H1 (cell line): ENCODE data around the gene CHD1. TPM values are rescaled to one million over a fixed set of nuclear protein-coding genes. Genes with fewer than 3 reads are reported as not detected.

Source experiments
- ATF3 ChIP-seq: IDR thresholded peaks from 2 replicates; pipeline ENCODE4 v1.6.1; 2011; ENCODE audit warnings: low read depth, mild to moderate bottlenecking, low read length; ENCODE audit not compliant: insufficient read depth
- BACH1 ChIP-seq: IDR thresholded peaks from 2 replicates; pipeline ENCODE4 v1.6.1; 2012; ENCODE audit warnings: low read length, improper control_type of control experiment
- CREB1 ChIP-seq: IDR thresholded peaks from 2 replicates; pipeline ENCODE4 v1.6.1; 2012; ENCODE audit warnings: inconsistent platforms
- GTF2F1 ChIP-seq: IDR thresholded peaks from 2 replicates; pipeline ENCODE4 v1.6.1; 2012; ENCODE audit warnings: low read depth, low read length, improper control_type of control experiment, borderline replicate concordance
- JUN ChIP-seq: IDR thresholded peaks from 2 replicates; pipeline ENCODE4 v1.6.1; 2011; ENCODE audit warnings: low read depth, mild to moderate bottlenecking, improper control_type of control experiment, low read length
- NRF1 ChIP-seq: IDR thresholded peaks from 2 replicates; pipeline ENCODE4 v1.6.1; 2011; ENCODE audit warnings: mild to moderate bottlenecking, low read depth, low read length, improper control_type of control experiment
- RBBP5 ChIP-seq: IDR thresholded peaks from 2 replicates; pipeline ENCODE4 v1.7.1; 2012; ENCODE audit warnings: low read depth, mild to moderate bottlenecking, inconsistent platforms, low read length, moderate library complexity, borderline replicate concordance
- SIX5 ChIP-seq: IDR thresholded peaks from 2 replicates; pipeline ENCODE4 v1.6.1; 2011; ENCODE audit warnings: mild to moderate bottlenecking, low read depth, low read length
- SRF ChIP-seq: IDR thresholded peaks from 2 replicates; pipeline ENCODE4 v1.6.1; 2011; ENCODE audit warnings: mild to moderate bottlenecking, low read depth, low read length, moderate library complexity
- SUZ12 ChIP-seq: fragments of 200-600 bp; sonication (generic); IDR thresholded peaks from 2 replicates; pipeline ENCODE4 v1.6.1; 2012; ENCODE audit warnings: mild to moderate bottlenecking, inconsistent platforms, low read length, moderate library complexity, mixed read lengths
- TAF7 ChIP-seq: optimal IDR thresholded peaks from 2 replicates; pipeline ENCODE3; 2011; ENCODE audit warnings: low read depth, mild to moderate bottlenecking, inconsistent platforms, low read length, moderate library complexity, borderline replicate concordance
- ZNF274 ChIP-seq: IDR thresholded peaks from 2 replicates; pipeline ENCODE4 v1.7.0; 2012; ENCODE audit warnings: low read length, borderline replicate concordance; ENCODE audit errors: extremely low read depth
- polyA plus RNA-seq, 7 experiments: library from polyadenylated mRNA; depleted of rRNA in 3 of 7; stranded (reverse) in 5 of 7; unstranded in 2 of 7; fragments of >200 nt in 5 of 7; fragments of 200-250 nt in 2 of 7; gene quantifications; 1 replicate in 5 of 7; 2 replicates in 1 of 7; 4 replicates in 1 of 7; pipeline versions ENCODE4 v1.2.1 to v1.2.3, GENCODE V29; 2011 to 2013; ENCODE audit warnings: missing spikeins in 2 of 7, mixed read lengths in 2 of 7
- total RNA-seq: library from RNA; stranded (reverse); fragmentation: NEBNext Ultra II Directional; extraction: Animal tissue kit (Norgen Biotek cat#: 25700); gene quantifications from 2 replicates; pipeline ENCODE4 v1.2.1, GENCODE V29; 2021
- TF ChIP-seq, protein P1 (sequence below): IDR thresholded peaks from 2 replicates; pipeline ENCODE4 v1.6.1; 2012; ENCODE audit warnings: inconsistent platforms

Gene CHD1
- total and polyA plus RNA-seq, 2 of the 8 experiments (the other 6 are each of a cell fraction or from before 2014, with no cell fraction given) = 15.6 to 53.0 TPM

GRCh38 chr5:98847054-98847453 lies 81.8 kb downstream of the CHD1 start (continued):
- TF ChIP-seq ATF3 (no peak), JUN (no peak), SRF (no peak), RBBP5 (no peak), CREB1 (no peak), GTF2F1 (no peak), TAF7 (no peak), NRF1 (no peak), SUZ12 (no peak), BACH1 (no peak), SIX5 (no peak), ZNF274 (no peak)
- TF ChIP-seq, protein P1, sequence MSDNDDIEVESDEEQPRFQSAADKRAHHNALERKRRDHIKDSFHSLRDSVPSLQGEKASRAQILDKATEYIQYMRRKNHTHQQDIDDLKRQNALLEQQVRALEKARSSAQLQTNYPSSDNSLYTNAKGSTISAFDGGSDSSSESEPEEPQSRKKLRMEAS = no peak
